NK-92 treated with Interleukin-12 subunit alpha and Interleukin-12 subunit beta, amount 100 ng/mL, for 24 hours (cell line): ENCODE measurements around the gene DSG3.

Experiments used
- DNase-seq: peaks from one replicate; lab custom pipeline; 2025; lab: John Stamatoyannopoulos, UW

The DSG3 gene

GRCh38 chr18:31516437-31516836, 68.9 kb downstream of the DSG3 start:
- DNase-seq = no peak

GRCh38 chr18:31526374-31526773, 78.8 kb downstream of the DSG3 start:
- DNase-seq = no peak
